ENCODE measurements around the gene SPIB.

GRCh38 chr19:50371914-50372475 lies 46.7 kb upstream of the SPIB start:
- TF ChIP-seq POLR2A (IDR thresholded peaks at IDR 0.05) (no peak), CTCF (IDR thresholded peaks at IDR 0.05) (no peak)
